Astrocyte (in vitro differentiated cells and primary cell): Measurements from ENCODE around the gene CILP.

Experiments
- EZH2 ChIP-seq: IDR thresholded peaks from 2 replicates; pipeline ENCODE4 v1.6.1; 2012; ENCODE audit warnings: mild to moderate bottlenecking, low read length, inconsistent platforms; ENCODE audit not compliant: insufficient read depth
- TF ChIP-seq, protein P1 (sequence below): IDR thresholded peaks from 2 replicates; pipeline ENCODE4 v1.5.1; 2011; ENCODE audit warnings: low read depth, mild to moderate bottlenecking, inconsistent platforms, low read length, moderate library complexity; ENCODE audit not compliant: insufficient read depth

GRCh38 chr15:65176056-65176455 is 35.2 kb downstream of the CILP start:
- TF ChIP-seq, protein P1, sequence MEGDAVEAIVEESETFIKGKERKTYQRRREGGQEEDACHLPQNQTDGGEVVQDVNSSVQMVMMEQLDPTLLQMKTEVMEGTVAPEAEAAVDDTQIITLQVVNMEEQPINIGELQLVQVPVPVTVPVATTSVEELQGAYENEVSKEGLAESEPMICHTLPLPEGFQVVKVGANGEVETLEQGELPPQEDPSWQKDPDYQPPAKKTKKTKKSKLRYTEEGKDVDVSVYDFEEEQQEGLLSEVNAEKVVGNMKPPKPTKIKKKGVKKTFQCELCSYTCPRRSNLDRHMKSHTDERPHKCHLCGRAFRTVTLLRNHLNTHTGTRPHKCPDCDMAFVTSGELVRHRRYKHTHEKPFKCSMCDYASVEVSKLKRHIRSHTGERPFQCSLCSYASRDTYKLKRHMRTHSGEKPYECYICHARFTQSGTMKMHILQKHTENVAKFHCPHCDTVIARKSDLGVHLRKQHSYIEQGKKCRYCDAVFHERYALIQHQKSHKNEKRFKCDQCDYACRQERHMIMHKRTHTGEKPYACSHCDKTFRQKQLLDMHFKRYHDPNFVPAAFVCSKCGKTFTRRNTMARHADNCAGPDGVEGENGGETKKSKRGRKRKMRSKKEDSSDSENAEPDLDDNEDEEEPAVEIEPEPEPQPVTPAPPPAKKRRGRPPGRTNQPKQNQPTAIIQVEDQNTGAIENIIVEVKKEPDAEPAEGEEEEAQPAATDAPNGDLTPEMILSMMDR, result no peak
- no peak for TF ChIP-seq EZH2
